Measurements from ENCODE around the gene SLC35F1.

The SLC35F1 gene

GRCh38 chr6:117919775-117920729 is 13.0 kb downstream of the SLC35F1 start:
- DNase-seq (ENCODE audit: insufficient read length, low spot score) (no peak), FAIRE-seq (no peak)
- TF ChIP-seq SPI1 (IDR thresholded peaks at IDR 0.05; ENCODE audit: low read depth, low read length) (no peak), POLR2A (IDR thresholded peaks at IDR 0.05; ENCODE audit: low read depth, low read length) (no peak), TAF1 (IDR thresholded peaks at IDR 0.05; ENCODE audit: low read depth, low read length) (no peak), PAX5 (IDR thresholded peaks at IDR 0.05; ENCODE audit: insufficient read depth, low read length, severe bottlenecking) (no peak), POLR2AphosphoS5 (IDR thresholded peaks at IDR 0.05; ENCODE audit: low read depth, low read length) (no peak), POU2F2 (IDR thresholded peaks at IDR 0.05; ENCODE audit: low read depth, low read length) (no peak)

GRCh38 chr6:117924690-117925089 is 17.6 kb downstream of the SLC35F1 start:
- TF ChIP-seq POLR2A (IDR thresholded peaks at IDR 0.05; ENCODE audit: low read depth, low read length): no peak
- TF ChIP-seq POU2F2 (IDR thresholded peaks at IDR 0.05; ENCODE audit: low read depth, low read length): no peak
- TF ChIP-seq PAX5 (IDR thresholded peaks at IDR 0.05; ENCODE audit: insufficient read depth, low read length, severe bottlenecking): no peak
- no peak for TF ChIP-seq SPI1 (IDR thresholded peaks at IDR 0.05; ENCODE audit: low read depth, low read length)
- TF ChIP-seq TAF1 (IDR thresholded peaks at IDR 0.05; ENCODE audit: low read depth, low read length): no peak
- no peak for TF ChIP-seq POLR2AphosphoS5 (IDR thresholded peaks at IDR 0.05; ENCODE audit: low read depth, low read length)
- no peak for FAIRE-seq
- no peak for DNase-seq (ENCODE audit: insufficient read length, low spot score)

GRCh38 chr6:117927866-117928265 is 20.8 kb downstream of the SLC35F1 start:
- FAIRE-seq: no peak
- no peak for TF ChIP-seq POLR2A (IDR thresholded peaks at IDR 0.05; ENCODE audit: low read depth, low read length)
- no peak for TF ChIP-seq TAF1 (IDR thresholded peaks at IDR 0.05; ENCODE audit: low read depth, low read length)
- TF ChIP-seq SPI1 (IDR thresholded peaks at IDR 0.05; ENCODE audit: low read depth, low read length): no peak
- no peak for TF ChIP-seq POU2F2 (IDR thresholded peaks at IDR 0.05; ENCODE audit: low read depth, low read length)
- TF ChIP-seq POLR2AphosphoS5 (IDR thresholded peaks at IDR 0.05; ENCODE audit: low read depth, low read length): no peak
- TF ChIP-seq PAX5 (IDR thresholded peaks at IDR 0.05; ENCODE audit: insufficient read depth, low read length, severe bottlenecking): no peak

GRCh38 chr6:117928833-117929232 is 21.8 kb downstream of the SLC35F1 start:
- FAIRE-seq (no peak), DNase-seq (ENCODE audit: insufficient read length, low spot score) (no peak)
- TF ChIP-seq SPI1 (IDR thresholded peaks at IDR 0.05; ENCODE audit: low read depth, low read length) (no peak), POLR2A (IDR thresholded peaks at IDR 0.05; ENCODE audit: low read depth, low read length) (no peak), PAX5 (IDR thresholded peaks at IDR 0.05; ENCODE audit: insufficient read depth, low read length, severe bottlenecking) (no peak), POLR2AphosphoS5 (IDR thresholded peaks at IDR 0.05; ENCODE audit: low read depth, low read length) (no peak), TAF1 (IDR thresholded peaks at IDR 0.05; ENCODE audit: low read depth, low read length) (no peak), POU2F2 (IDR thresholded peaks at IDR 0.05; ENCODE audit: low read depth, low read length) (no peak)

More at GRCh38 chr6:117927866-117928265, 20.8 kb downstream of the SLC35F1 start:
- no peak for DNase-seq (ENCODE audit: insufficient read length, low spot score)

GRCh38 chr6:117929501-117929900 is 22.4 kb downstream of the SLC35F1 start:
- FAIRE-seq (no peak), DNase-seq (ENCODE audit: insufficient read length, low spot score) (no peak)
- no peak for TF ChIP-seq POLR2AphosphoS5 (IDR thresholded peaks at IDR 0.05; ENCODE audit: low read depth, low read length)
- TF ChIP-seq POLR2A (IDR thresholded peaks at IDR 0.05; ENCODE audit: low read depth, low read length): no peak
- TF ChIP-seq POU2F2 (IDR thresholded peaks at IDR 0.05; ENCODE audit: low read depth, low read length): no peak
- no peak for TF ChIP-seq PAX5 (IDR thresholded peaks at IDR 0.05; ENCODE audit: insufficient read depth, low read length, severe bottlenecking)
- TF ChIP-seq TAF1 (IDR thresholded peaks at IDR 0.05; ENCODE audit: low read depth, low read length): no peak
- no peak for TF ChIP-seq SPI1 (IDR thresholded peaks at IDR 0.05; ENCODE audit: low read depth, low read length)

- no peak for TF ChIP-seq SPI1 (IDR thresholded peaks at IDR 0.05; ENCODE audit: low read depth, low read length)
- TF ChIP-seq POU2F2 (IDR thresholded peaks at IDR 0.05; ENCODE audit: low read depth, low read length): no peak
- no peak for TF ChIP-seq POLR2AphosphoS5 (IDR thresholded peaks at IDR 0.05; ENCODE audit: low read depth, low read length)
- TF ChIP-seq PAX5 (IDR thresholded peaks at IDR 0.05; ENCODE audit: insufficient read depth, low read length, severe bottlenecking): no peak
- TF ChIP-seq TAF1 (IDR thresholded peaks at IDR 0.05; ENCODE audit: low read depth, low read length): no peak
- no peak for TF ChIP-seq POLR2A (IDR thresholded peaks at IDR 0.05; ENCODE audit: low read depth, low read length)
- no peak for FAIRE-seq
- no peak for DNase-seq (ENCODE audit: insufficient read length, low spot score)
Observed at GRCh38 chr6:117930645-117931044, 23.6 kb downstream of the SLC35F1 start.

- no peak for TF ChIP-seq SPI1 (IDR thresholded peaks at IDR 0.05; ENCODE audit: low read depth, low read length)
- TF ChIP-seq PAX5 (IDR thresholded peaks at IDR 0.05; ENCODE audit: insufficient read depth, low read length, severe bottlenecking): no peak
- TF ChIP-seq POLR2A (IDR thresholded peaks at IDR 0.05; ENCODE audit: low read depth, low read length): no peak
- TF ChIP-seq TAF1 (IDR thresholded peaks at IDR 0.05; ENCODE audit: low read depth, low read length): no peak
- no peak for TF ChIP-seq POU2F2 (IDR thresholded peaks at IDR 0.05; ENCODE audit: low read depth, low read length)
- TF ChIP-seq POLR2AphosphoS5 (IDR thresholded peaks at IDR 0.05; ENCODE audit: low read depth, low read length): no peak
- DNase-seq (ENCODE audit: insufficient read length, low spot score) (no peak), FAIRE-seq (no peak)
Observed at GRCh38 chr6:117932001-117932400, 24.9 kb downstream of the SLC35F1 start.

- no peak for FAIRE-seq
- TF ChIP-seq PAX5 (IDR thresholded peaks at IDR 0.05; ENCODE audit: insufficient read depth, low read length, severe bottlenecking) (no peak), POU2F2 (IDR thresholded peaks at IDR 0.05; ENCODE audit: low read depth, low read length) (no peak), POLR2AphosphoS5 (IDR thresholded peaks at IDR 0.05; ENCODE audit: low read depth, low read length) (no peak), SPI1 (IDR thresholded peaks at IDR 0.05; ENCODE audit: low read depth, low read length) (no peak), TAF1 (IDR thresholded peaks at IDR 0.05; ENCODE audit: low read depth, low read length) (no peak), POLR2A (IDR thresholded peaks at IDR 0.05; ENCODE audit: low read depth, low read length) (no peak)
- DNase-seq (ENCODE audit: insufficient read length, low spot score): no peak
Observed at GRCh38 chr6:117932676-117933075, 25.6 kb downstream of the SLC35F1 start.

GRCh38 chr6:117933471-117933870 is 26.4 kb downstream of the SLC35F1 start:
- DNase-seq (ENCODE audit: insufficient read length, low spot score) (no peak), FAIRE-seq (no peak)
- TF ChIP-seq POU2F2 (IDR thresholded peaks at IDR 0.05; ENCODE audit: low read depth, low read length): no peak
- no peak for TF ChIP-seq SPI1 (IDR thresholded peaks at IDR 0.05; ENCODE audit: low read depth, low read length)

Measured in GM12891 (cell line).